ENCODE measurements around the gene FOXP1. TPM values are rescaled to one million over a fixed set of nuclear protein-coding genes. Genes with fewer than 3 reads are reported as not detected.

Gene FOXP1
- total RNA-seq, 1 experiment from 2014 or later, result 31.8 TPM

- DNase-seq (ENCODE audit: low read depth), result no peak
- in situ Hi-C loops (cut with HindIII; ENCODE audit: low pct_unique_long_range_greater_than_20kb, low sequenced_read_pairs), result no loop called here
These were observed 365.0 kb downstream of the FOXP1 start for GRCh38 chr3:71218508-71218907.

DNA sequence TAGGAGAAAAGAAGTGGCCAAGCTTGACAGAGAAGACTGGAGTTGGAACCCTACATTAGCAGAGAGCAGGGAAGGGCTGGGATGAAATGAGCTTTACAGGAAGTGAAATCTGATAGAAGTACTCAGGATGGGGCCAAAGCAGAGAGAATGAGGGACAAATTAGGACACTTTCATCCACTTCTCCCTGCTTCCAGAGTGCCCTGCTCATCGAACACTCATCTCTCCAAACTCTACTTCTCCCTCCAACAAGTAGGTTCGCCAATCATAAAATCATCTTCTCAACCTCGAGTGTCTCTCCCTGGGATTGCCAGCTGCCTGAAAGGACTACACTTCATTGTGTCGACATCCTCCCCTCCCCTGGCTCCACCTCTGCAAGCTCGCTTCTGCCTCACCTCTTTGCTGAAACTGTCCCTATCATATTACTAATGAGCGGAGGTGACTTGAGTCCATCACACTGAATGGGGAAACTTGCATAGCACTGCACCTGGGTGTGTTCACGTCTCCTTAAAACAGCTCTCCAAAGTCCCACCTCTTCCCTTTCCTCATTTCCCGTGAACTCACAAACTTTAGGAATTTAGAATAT lies 365.8 kb downstream of the FOXP1 start:
- in situ Hi-C loops (cut with HindIII; ENCODE audit: low pct_unique_long_range_greater_than_20kb, low sequenced_read_pairs), result no loop called here
- no peak for DNase-seq (ENCODE audit: low read depth)

GRCh38 chr3:71215351-71215750 lies 368.2 kb downstream of the FOXP1 start:
- no peak for DNase-seq (ENCODE audit: low read depth)
- in situ Hi-C loops (cut with HindIII; ENCODE audit: low pct_unique_long_range_greater_than_20kb, low sequenced_read_pairs), result no loop called here

GRCh38 chr3:71214797-71215196 lies 368.7 kb downstream of the FOXP1 start:
- DNase-seq (ENCODE audit: low read depth), result no peak
- in situ Hi-C loops (cut with HindIII; ENCODE audit: low pct_unique_long_range_greater_than_20kb, low sequenced_read_pairs), result no loop called here

- in situ Hi-C loops (cut with HindIII; ENCODE audit: low pct_unique_long_range_greater_than_20kb, low sequenced_read_pairs), result no loop called here
- DNase-seq (ENCODE audit: low read depth), result no peak
These were observed 369.5 kb downstream of the FOXP1 start for GRCh38 chr3:71214016-71214415.

GRCh38 chr3:71211083-71211482 lies 372.4 kb downstream of the FOXP1 start:
- DNase-seq (ENCODE audit: low read depth), result no peak
- in situ Hi-C loops (cut with HindIII; ENCODE audit: low pct_unique_long_range_greater_than_20kb, low sequenced_read_pairs), result no loop called here

DNA sequence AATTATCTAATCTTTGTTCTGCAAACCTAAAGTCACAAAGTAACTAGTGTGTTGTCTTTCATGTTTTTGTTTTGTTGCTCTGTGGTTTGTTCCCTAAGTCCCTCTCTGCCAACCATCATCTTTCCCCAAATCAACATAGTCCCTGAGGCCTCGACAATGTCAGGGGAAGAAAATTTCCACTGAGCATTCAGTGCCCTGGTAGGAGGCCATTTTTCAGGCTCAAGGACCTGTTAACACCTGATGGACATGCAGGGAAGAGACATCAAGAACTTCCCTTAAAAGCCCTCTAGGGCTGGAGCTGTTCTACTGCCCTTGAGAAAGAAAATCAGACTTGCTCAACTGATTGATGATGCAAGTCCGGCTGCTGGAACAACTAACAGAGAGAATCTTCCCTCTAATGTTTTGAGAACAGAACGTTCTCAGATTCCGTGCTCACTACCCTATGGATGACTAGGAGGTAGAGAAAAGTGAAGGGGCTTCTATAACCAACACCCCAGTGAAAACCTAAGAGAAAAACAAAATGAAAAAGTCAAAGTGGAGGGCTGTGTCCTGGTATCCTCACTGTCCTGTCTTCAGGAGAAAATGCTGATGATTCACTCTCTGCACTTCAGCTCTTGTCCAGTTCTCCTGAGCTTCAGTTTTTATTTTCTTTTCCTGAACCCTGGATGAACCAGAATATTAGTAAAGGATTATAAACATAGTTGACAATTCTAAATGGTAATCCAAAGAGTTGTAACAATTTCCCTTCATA lies 373.1 kb downstream of the FOXP1 start:
- in situ Hi-C loops (cut with HindIII; ENCODE audit: low pct_unique_long_range_greater_than_20kb, low sequenced_read_pairs), result no loop called here
- peak; percentile 28 for DNase-seq (ENCODE audit: low read depth)

DNA sequence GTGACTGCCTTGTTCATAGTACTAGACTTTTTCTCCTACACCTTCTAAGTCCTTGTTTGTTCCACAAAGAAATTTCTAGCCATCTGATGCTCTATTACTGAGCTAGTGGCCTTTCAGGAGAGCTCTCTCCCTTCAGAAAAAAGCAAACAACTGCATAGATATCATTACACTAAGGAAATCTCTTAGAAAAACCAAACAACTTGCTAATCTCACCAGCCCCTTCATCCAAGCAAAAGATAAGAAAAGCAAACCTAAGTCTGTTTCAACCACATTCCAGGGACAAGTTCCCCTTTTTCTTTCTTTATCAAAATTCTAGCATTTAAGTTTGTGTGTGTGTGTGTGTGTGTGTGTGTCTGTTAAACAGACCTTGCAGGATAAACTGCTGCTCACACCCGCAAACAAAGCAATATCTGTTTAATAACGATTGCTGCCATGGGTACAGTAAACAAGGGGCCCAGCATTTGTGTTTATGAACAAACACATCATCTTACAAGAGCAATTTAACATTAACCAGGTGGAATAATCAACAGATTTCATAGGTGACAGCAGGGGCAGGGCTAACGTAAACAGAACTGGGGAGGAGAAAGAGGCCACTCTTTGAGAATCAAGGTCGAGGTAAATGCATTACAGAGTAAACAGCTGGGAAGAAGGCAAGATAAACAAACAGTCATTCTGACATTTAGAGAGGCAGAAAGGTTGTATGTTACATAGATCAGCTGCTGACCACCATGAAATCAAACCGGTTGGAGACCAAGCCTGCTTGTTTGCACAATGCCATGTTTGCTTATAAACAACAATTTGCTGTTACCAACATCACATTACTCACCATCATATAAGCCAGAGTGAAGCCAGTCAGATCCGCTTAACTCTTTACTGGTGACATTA lies 375.1 kb downstream of the FOXP1 start:
- peak; percentile 15 for DNase-seq (ENCODE audit: low read depth)

GRCh38 chr3:71207632-71208031 lies 375.9 kb downstream of the FOXP1 start:
- in situ Hi-C loops (cut with HindIII; ENCODE audit: low pct_unique_long_range_greater_than_20kb, low sequenced_read_pairs), result no loop called here
- DNase-seq (ENCODE audit: low read depth), result no peak

More for the DNA sequence above, 375.1 kb downstream of the FOXP1 start:
- in situ Hi-C loops (cut with HindIII; ENCODE audit: low pct_unique_long_range_greater_than_20kb, low sequenced_read_pairs), result no loop called here

DNA sequence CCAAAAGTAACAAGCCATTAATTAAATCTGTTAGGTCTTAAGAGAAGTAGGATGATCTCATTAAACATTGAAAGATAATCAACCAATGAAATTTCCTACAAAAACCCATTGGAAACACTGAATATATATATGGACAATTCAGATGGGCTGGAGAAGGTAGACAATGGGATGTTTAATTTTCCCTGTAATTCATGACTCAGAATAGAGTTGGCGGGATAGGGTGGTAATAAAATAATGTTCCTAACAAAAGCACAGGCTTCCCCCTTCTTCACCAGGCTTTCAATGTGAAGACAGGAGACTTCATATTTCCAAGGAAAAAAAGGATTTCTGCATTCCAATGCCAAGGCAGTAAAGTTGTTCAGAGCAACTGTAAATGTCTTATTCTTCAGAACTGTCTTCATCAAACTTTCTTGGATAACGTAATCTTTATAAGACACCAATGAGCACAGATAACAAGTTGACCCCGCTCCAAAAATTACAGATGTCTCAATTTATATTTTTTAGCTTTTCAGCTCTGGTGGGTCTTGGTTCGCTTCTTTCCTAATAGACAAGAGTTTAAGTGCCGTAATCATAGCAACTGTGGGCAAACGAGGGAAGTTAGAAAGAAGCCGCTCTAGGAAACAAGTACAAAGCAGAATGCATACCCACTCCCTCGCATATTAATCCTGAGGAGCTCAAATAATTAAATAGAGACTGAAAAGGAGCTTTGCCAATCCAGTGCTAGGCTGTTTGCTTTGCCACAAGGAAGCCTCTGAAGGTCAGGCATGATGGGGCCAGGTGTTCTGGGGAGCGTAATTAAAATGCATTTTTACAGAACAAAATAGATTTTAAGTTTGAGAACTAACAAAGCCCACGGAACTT lies 377.0 kb downstream of the FOXP1 start:
- in situ Hi-C loops (cut with HindIII; ENCODE audit: low pct_unique_long_range_greater_than_20kb, low sequenced_read_pairs), result no loop called here

GRCh38 chr3:71203727-71204488 lies 379.6 kb downstream of the FOXP1 start:
- DNase-seq (ENCODE audit: low read depth), result no peak
- in situ Hi-C loops (cut with HindIII; ENCODE audit: low pct_unique_long_range_greater_than_20kb, low sequenced_read_pairs), result no loop called here

More for the DNA sequence above, 377.0 kb downstream of the FOXP1 start:
- no peak for DNase-seq (ENCODE audit: low read depth)

DNA sequence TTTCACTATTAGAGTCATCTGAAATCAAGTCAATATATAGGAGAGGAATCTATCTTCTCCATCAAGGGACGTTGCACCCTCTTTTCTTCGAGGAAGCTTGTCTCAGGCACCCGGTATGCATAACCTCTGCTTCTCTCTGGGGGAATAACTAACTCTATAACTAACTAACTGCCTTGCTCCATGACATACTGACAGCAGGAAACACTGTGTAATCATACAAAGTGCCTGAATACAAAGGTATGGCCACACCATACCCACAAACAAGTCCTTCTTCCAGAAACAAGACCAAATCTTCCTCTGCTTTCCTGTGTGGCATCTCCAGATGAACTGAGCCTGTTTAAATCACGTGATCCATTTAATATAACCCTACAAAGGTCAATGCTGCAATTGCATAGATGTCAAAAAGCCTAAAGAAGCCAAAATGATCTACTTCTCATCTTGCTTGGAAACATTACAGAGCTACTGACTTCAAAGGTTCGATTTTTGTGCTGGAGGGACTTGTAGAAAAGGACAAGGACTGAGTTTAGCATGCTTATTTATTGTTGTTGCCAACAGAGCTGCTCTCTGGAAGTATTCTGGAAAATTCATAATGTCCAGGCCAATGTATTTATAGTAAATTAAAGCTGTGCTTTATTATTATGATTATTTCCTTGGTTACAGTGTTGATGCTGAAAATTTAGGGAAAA lies 380.5 kb downstream of the FOXP1 start:
- in situ Hi-C loops (cut with HindIII; ENCODE audit: low pct_unique_long_range_greater_than_20kb, low sequenced_read_pairs), result no loop called here
- no peak for DNase-seq (ENCODE audit: low read depth)

- in situ Hi-C loops (cut with HindIII; ENCODE audit: low pct_unique_long_range_greater_than_20kb, low sequenced_read_pairs), result no loop called here
- DNase-seq (ENCODE audit: low read depth), result no peak
These were observed 381.6 kb downstream of the FOXP1 start for GRCh38 chr3:71201939-71202338.

DNA sequence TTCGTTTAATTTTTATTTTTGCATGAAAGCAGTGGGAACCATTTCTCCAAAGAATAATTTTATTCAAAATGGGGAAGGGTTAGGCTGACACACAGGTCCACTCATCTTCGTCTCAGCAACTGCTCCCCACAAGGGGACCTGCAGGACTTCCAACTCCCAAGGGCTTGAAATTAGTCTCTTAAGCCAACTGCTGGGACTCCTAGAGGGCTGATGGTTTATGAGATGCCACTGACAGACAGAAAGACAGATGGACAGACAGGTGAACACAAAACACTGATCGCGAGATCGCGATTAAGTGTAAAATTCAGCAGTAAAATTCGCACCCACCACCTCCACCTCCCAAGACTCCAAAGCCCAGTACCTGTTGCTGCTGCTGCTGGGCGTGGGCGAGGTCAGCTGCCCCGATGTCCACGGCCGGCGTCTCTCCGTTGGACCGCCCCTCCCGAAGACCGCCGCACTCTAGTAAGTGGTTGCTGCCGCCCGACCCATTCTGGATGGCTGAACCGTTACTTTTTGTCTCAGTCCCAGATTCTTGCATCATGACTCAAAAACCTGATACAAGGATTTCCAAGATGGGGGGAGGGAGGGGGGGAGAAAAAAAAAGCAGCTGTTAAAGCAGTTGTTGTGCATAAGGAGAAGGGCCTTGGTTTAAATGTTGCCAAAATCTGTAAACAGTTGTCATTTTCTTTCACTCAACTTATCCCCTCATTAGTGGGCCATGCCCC lies 385.5 kb downstream of the FOXP1 start:
- DNase-seq (ENCODE audit: low read depth), result no peak
- in situ Hi-C loops (cut with HindIII; ENCODE audit: low pct_unique_long_range_greater_than_20kb, low sequenced_read_pairs), result no loop called here

DNA sequence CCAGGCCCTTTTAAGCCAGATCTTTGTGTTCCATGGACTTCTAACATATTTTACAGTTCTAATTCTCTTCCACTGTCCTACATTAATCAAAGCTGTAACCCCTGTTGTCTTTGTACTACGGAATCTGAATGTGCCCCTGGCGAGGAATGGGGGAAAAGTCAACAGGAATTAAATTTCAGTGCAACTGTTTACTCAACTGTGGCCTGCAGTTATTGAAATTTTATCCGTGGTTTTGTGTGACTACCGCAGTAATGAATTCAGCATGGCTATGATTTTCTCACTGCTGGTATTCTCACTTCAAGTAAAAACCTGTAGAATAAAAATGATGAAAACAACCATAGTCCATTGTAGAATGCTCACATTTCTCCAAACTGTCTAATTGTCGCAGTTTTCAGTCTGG lies 388.0 kb downstream of the FOXP1 start:
- peak; percentile 15 for DNase-seq (ENCODE audit: low read depth)
- in situ Hi-C loops (cut with HindIII; ENCODE audit: low pct_unique_long_range_greater_than_20kb, low sequenced_read_pairs), result no loop called here

DNA sequence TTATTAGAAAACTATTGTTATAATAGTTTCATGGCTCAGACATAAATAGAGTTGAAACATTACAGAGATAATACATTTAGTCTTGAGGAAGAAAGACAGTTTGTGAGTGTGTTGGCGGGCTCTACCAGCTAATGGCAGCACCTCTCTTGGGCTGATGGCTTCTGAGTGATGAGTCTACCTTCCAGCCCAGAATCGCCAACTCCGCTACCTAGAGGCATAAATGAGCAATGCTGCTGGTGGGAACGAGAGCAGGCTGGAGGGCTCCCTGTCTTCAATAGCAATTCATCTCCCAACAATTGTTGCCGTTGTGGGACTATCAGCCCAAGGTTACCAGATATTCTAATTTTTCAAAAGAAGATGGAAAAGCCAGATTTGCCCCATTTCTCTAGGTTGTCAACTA lies 388.7 kb downstream of the FOXP1 start:
- in situ Hi-C loops (cut with HindIII; ENCODE audit: low pct_unique_long_range_greater_than_20kb, low sequenced_read_pairs), result no loop called here
- DNase-seq (ENCODE audit: low read depth), result no peak
